ENCODE measurements around the gene GTF2IRD1. TPM values are rescaled to one million over a fixed set of nuclear protein-coding genes. Genes with fewer than 3 reads are reported as not detected.
A peak's percentile ranks its signal among the peaks of the same experiment; 100 is the strongest.

GTF2IRD1 gene, protein sequence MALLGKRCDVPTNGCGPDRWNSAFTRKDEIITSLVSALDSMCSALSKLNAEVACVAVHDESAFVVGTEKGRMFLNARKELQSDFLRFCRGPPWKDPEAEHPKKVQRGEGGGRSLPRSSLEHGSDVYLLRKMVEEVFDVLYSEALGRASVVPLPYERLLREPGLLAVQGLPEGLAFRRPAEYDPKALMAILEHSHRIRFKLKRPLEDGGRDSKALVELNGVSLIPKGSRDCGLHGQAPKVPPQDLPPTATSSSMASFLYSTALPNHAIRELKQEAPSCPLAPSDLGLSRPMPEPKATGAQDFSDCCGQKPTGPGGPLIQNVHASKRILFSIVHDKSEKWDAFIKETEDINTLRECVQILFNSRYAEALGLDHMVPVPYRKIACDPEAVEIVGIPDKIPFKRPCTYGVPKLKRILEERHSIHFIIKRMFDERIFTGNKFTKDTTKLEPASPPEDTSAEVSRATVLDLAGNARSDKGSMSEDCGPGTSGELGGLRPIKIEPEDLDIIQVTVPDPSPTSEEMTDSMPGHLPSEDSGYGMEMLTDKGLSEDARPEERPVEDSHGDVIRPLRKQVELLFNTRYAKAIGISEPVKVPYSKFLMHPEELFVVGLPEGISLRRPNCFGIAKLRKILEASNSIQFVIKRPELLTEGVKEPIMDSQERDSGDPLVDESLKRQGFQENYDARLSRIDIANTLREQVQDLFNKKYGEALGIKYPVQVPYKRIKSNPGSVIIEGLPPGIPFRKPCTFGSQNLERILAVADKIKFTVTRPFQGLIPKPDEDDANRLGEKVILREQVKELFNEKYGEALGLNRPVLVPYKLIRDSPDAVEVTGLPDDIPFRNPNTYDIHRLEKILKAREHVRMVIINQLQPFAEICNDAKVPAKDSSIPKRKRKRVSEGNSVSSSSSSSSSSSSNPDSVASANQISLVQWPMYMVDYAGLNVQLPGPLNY
- 12.5 TPM for total RNA-seq
- polyA plus RNA-seq (ENCODE audit: insufficient read depth in 1 of 8, insufficient read length in 8 of 8, low replicate concordance in 1 of 8): 10 to 100 TPM; 35.4 to 44.3 (median 41.2) TPM
- long read RNA-seq, donor 1, partial matches to known transcripts: 0 of 2 reads
- long read RNA-seq, donor 1, other reads (novel, unspliced or antisense): 0 of 2 reads
- long read RNA-seq, donor 2: 0 reads
- long read RNA-seq, donor 3, partial matches to known transcripts: 0 of 4 reads
- long read RNA-seq, donor 3, other reads (novel, unspliced or antisense): 0 of 4 reads
- long read RNA-seq, donor 4, partial matches to known transcripts: 0 of 2 reads
- long read RNA-seq, donor 4, other reads (novel, unspliced or antisense): 0 of 2 reads
- long read RNA-seq, donor 5, transcript GTF2IRD1-202 (27 exons, 3,077 nt): major isoform, 5 of 11 reads
- long read RNA-seq, donor 5, partial matches to known transcripts: 6 of 11 reads
- long read RNA-seq, donor 5, other reads (novel, unspliced or antisense): 0 of 11 reads
- long read RNA-seq, donor 6, partial matches to known transcripts: 0 of 4 reads
- long read RNA-seq, donor 6, other reads (novel, unspliced or antisense): 0 of 4 reads
- long read RNA-seq, donor 7, partial matches to known transcripts: 0 of 4 reads
- long read RNA-seq, donor 7, other reads (novel, unspliced or antisense): 0 of 4 reads
- long read RNA-seq, donor 8, partial matches to known transcripts: 0 of 3 reads
- long read RNA-seq, donor 8, other reads (novel, unspliced or antisense): 0 of 3 reads
- long read RNA-seq, donor 9, partial matches to known transcripts: 0 of 2 reads
- long read RNA-seq, donor 9, other reads (novel, unspliced or antisense): 0 of 2 reads
- long read RNA-seq, donor 10, partial matches to known transcripts: 0 of 3 reads
- long read RNA-seq, donor 10, other reads (novel, unspliced or antisense): 0 of 3 reads
- long read RNA-seq, donor 11: 0 reads

- Histone ChIP-seq H3K27ac (ENCODE audit: low read length) (peak within 1 kb of the TSS; percentile 87), H3K27me3 (ENCODE audit: control insufficient read depth, insufficient read depth, low read length) (no peaks in the 10 kb centered on the region), H3K4me3 (ENCODE audit: low read length) (peak within 1 kb of the TSS; percentile 69), H3K36me3 (ENCODE audit: control insufficient read depth, insufficient read depth, low read length) (peaks cover 5% of the 10 kb centered on the region), H3K4me1 (ENCODE audit: control insufficient read depth, insufficient read depth, low read length) (peaks cover 35% of the 10 kb centered on the region), H3K9me3 (replicated peaks; ENCODE audit: control insufficient read depth, low read depth, low read length) (no peaks in the 10 kb centered on the region)
- peak; percentile 86 for DNase-seq
- WGBS (ENCODE audit: insufficient coverage): under 1% methylated on average over 23 of the region's 62 CpGs
These were observed at the start of gene GTF2IRD1 for GRCh38 chr7:74453322-74454011. Gene GTF2IRD1, plus strand, starts transcription at chr7:74453906. Its CDS starts 54,175 bp downstream, at chr7:74508081.

- H3K27ac ChIP-seq (ENCODE audit: low read length): no peak overlapping the region
- WGBS (ENCODE audit: insufficient coverage): 83% methylated on average over 1 of the region's 8 CpGs
- no peaks in the 10 kb centered on the region for H3K4me1 ChIP-seq (ENCODE audit: control insufficient read depth, insufficient read depth, low read length)
- no peak for DNase-seq
- no peaks in the 10 kb centered on the region for H3K9me3 ChIP-seq (replicated peaks; ENCODE audit: control insufficient read depth, low read depth, low read length)
- no peak overlapping the region for H3K4me3 ChIP-seq (ENCODE audit: low read length)
- peaks cover 46% of the 10 kb centered on the region for H3K36me3 ChIP-seq (ENCODE audit: control insufficient read depth, insufficient read depth, low read length)
- H3K27me3 ChIP-seq (ENCODE audit: control insufficient read depth, insufficient read depth, low read length): no peaks in the 10 kb centered on the region
These were observed 49.4 kb upstream of the GTF2IRD1 start for GRCh38 chr7:74404388-74404700.

GRCh38 chr7:74404741-74405140 is 49.0 kb upstream of the GTF2IRD1 start:
- H3K4me1 ChIP-seq (ENCODE audit: control insufficient read depth, insufficient read depth, low read length): no peaks in the 10 kb centered on the region
- peaks cover 46% of the 10 kb centered on the region for H3K36me3 ChIP-seq (ENCODE audit: control insufficient read depth, insufficient read depth, low read length)
- H3K9me3 ChIP-seq (replicated peaks; ENCODE audit: control insufficient read depth, low read depth, low read length): no peaks in the 10 kb centered on the region
- no peak overlapping the region for H3K27ac ChIP-seq (ENCODE audit: low read length)
- no peak overlapping the region for H3K4me3 ChIP-seq (ENCODE audit: low read length)
- no peaks in the 10 kb centered on the region for H3K27me3 ChIP-seq (ENCODE audit: control insufficient read depth, insufficient read depth, low read length)
- no peak for DNase-seq
- 87% methylated on average over 12 of the region's 15 CpGs for WGBS (ENCODE audit: insufficient coverage)

GRCh38 chr7:74405191-74405898 is 48.4 kb upstream of the GTF2IRD1 start:
- no peak for DNase-seq

DNA sequence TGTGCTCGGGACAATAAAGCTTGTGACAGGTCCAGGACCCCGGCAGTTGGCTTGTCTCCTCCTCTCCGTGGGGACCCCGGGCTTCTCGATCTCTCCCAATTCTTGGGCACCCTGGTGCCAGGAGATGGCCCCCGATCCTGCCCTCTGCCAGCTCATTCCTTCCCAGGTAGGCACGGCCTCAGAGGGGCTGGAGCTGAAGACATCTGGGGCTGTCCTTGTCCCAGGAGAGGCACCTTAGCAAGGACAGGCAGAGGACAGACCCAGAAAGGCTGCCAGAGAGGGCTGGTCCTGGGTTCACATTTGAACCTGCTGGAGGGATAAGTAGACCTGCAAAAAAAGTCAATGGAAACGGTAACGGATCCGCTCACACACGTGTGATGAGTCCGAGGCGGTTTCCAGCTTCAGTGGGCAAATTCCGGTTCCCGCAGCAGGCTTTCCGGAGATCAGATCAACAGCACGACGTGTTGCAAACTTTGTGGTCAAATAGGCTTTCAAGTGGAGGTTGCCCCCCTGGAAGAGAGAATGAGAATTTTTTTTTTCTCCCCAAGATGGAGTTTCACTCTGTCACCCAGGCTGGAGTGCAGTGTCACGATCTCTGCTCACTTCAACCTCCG is 47.7 kb upstream of the GTF2IRD1 start:
- Histone ChIP-seq H3K4me1 (ENCODE audit: control insufficient read depth, insufficient read depth, low read length) (no peaks in the 10 kb centered on the region), H3K27ac (ENCODE audit: low read length) (no peak overlapping the region), H3K4me3 (ENCODE audit: low read length) (no peak overlapping the region), H3K36me3 (ENCODE audit: control insufficient read depth, insufficient read depth, low read length) (peaks cover 37% of the 10 kb centered on the region), H3K9me3 (replicated peaks; ENCODE audit: control insufficient read depth, low read depth, low read length) (no peaks in the 10 kb centered on the region), H3K27me3 (ENCODE audit: control insufficient read depth, insufficient read depth, low read length) (no peaks in the 10 kb centered on the region)
- WGBS (ENCODE audit: insufficient coverage): 77% methylated on average over 17 of the region's 20 CpGs
- DNase-seq: no peak

More at GRCh38 chr7:74405191-74405898, 48.4 kb upstream of the GTF2IRD1 start:
- H3K36me3 ChIP-seq (ENCODE audit: control insufficient read depth, insufficient read depth, low read length): peaks cover 43% of the 10 kb centered on the region
- no peaks in the 10 kb centered on the region for H3K4me1 ChIP-seq (ENCODE audit: control insufficient read depth, insufficient read depth, low read length)
- no peak overlapping the region for H3K4me3 ChIP-seq (ENCODE audit: low read length)
- no peak overlapping the region for H3K27ac ChIP-seq (ENCODE audit: low read length)
- no peaks in the 10 kb centered on the region for H3K27me3 ChIP-seq (ENCODE audit: control insufficient read depth, insufficient read depth, low read length)
- 57% methylated on average over 22 of the region's 31 CpGs for WGBS (ENCODE audit: insufficient coverage)
- H3K9me3 ChIP-seq (replicated peaks; ENCODE audit: control insufficient read depth, low read depth, low read length): no peaks in the 10 kb centered on the region

DNA sequence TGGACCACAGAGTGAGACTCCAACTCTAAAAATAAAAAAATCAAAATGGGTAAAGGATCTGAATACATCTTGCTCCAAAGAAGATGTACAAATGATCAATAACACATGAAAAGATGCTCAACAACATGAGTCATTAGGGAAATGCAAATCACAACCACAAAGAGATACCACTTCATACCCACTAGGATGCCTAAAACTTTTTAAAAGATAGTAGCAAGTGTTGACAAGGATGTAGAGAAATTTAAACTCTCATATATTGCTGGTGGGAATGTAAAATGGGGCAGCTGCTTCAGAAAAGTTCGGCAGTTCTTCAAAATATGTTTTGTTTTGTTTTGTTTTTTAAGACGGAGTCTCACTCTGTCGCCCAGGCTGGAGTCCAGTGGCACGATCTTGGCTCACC is 45.7 kb upstream of the GTF2IRD1 start:
- WGBS (ENCODE audit: insufficient coverage): no CpG with 5 or more reads among the region's 4 CpGs
- no peak overlapping the region for H3K27ac ChIP-seq (ENCODE audit: low read length)
- peaks cover 24% of the 10 kb centered on the region for H3K36me3 ChIP-seq (ENCODE audit: control insufficient read depth, insufficient read depth, low read length)
- no peak overlapping the region for H3K4me3 ChIP-seq (ENCODE audit: low read length)
- H3K27me3 ChIP-seq (ENCODE audit: control insufficient read depth, insufficient read depth, low read length): no peaks in the 10 kb centered on the region
- H3K9me3 ChIP-seq (replicated peaks; ENCODE audit: control insufficient read depth, low read depth, low read length): no peaks in the 10 kb centered on the region
- H3K4me1 ChIP-seq (ENCODE audit: control insufficient read depth, insufficient read depth, low read length): no peaks in the 10 kb centered on the region
- no peak for DNase-seq

DNA sequence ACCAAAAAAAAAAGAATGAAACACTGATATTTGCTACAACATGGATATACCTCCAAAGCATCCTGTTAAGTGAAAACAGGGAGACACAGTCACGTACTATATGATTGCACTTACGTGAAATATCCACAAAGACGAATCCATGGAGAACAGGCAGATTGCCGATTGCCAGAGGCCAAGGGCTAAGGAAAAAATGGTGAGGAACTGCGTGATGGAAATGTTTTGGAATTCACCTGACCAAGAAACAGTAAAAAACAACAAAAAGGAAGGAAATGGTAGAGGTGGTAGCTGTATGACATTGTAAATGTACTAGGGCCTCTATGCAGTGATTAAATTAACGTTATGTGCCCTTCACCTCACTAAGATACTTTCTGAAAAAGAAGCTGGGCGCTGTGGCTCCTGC is 44.1 kb upstream of the GTF2IRD1 start:
- no peaks in the 10 kb centered on the region for H3K9me3 ChIP-seq (replicated peaks; ENCODE audit: control insufficient read depth, low read depth, low read length)
- DNase-seq: no peak
- no peak overlapping the region for H3K4me3 ChIP-seq (ENCODE audit: low read length)
- H3K27ac ChIP-seq (ENCODE audit: low read length): no peak overlapping the region
- peaks cover 12% of the 10 kb centered on the region for H3K36me3 ChIP-seq (ENCODE audit: control insufficient read depth, insufficient read depth, low read length)
- H3K4me1 ChIP-seq (ENCODE audit: control insufficient read depth, insufficient read depth, low read length): no peaks in the 10 kb centered on the region
- 85% methylated on average over 3 of the region's 7 CpGs for WGBS (ENCODE audit: insufficient coverage)
- no peaks in the 10 kb centered on the region for H3K27me3 ChIP-seq (ENCODE audit: control insufficient read depth, insufficient read depth, low read length)

- DNase-seq: no peak
- Histone ChIP-seq H3K36me3 (ENCODE audit: control insufficient read depth, insufficient read depth, low read length) (peaks cover 2% of the 10 kb centered on the region), H3K4me1 (ENCODE audit: control insufficient read depth, insufficient read depth, low read length) (no peaks in the 10 kb centered on the region), H3K9me3 (replicated peaks; ENCODE audit: control insufficient read depth, low read depth, low read length) (no peaks in the 10 kb centered on the region), H3K27me3 (ENCODE audit: control insufficient read depth, insufficient read depth, low read length) (no peaks in the 10 kb centered on the region), H3K4me3 (ENCODE audit: low read length) (no peak overlapping the region), H3K27ac (ENCODE audit: low read length) (no peak overlapping the region)
- WGBS (ENCODE audit: insufficient coverage): 70% methylated on average over 1 of the region's 2 CpGs
These were observed 42.9 kb upstream of the GTF2IRD1 start for GRCh38 chr7:74410772-74411171.

All from muscle of leg (tissue), 16 donors.